HL-60 (cell line): ENCODE measurements around the gene AMN1.

Source experiments
- DNase-seq, 2 experiments: peaks; one replicate each; pipeline ENCODE4 v3.0.0-alpha.2; 2010 to 2020; ENCODE audit warnings: low read depth in 1 of 2, low spot score in 1 of 2
- H3K27ac ChIP-seq: fragments of 250-450 bp; sonication (Bioruptor Pico); replicated peaks from 2 replicates; pipeline ENCODE4 v1.5.1; 2020; ENCODE audit warnings: mild to moderate bottlenecking, moderate library complexity
- H3K27me3 ChIP-seq: fragments of 250-450 bp; sonication (Bioruptor Pico); 2 replicates; pipeline ENCODE4 v1.5.1; 2021; ENCODE audit warnings: mild to moderate bottlenecking, moderate library complexity; ENCODE audit not compliant: insufficient read depth, poor library complexity, severe bottlenecking
- H3K4me3 ChIP-seq: replicated peaks from 2 replicates; pipeline ENCODE4 v1.5.1; 2011; ENCODE audit warnings: mild to moderate bottlenecking, control low read depth, low read length; ENCODE audit not compliant: insufficient read depth
- CTCF ChIP-seq: IDR thresholded peaks from one replicate; pipeline ENCODE4 v1.5.1; 2011; ENCODE audit warnings: low read length, control low read depth, inconsistent platforms; ENCODE audit not compliant: insufficient read depth
- GABPA ChIP-seq: IDR thresholded peaks from 2 replicates; pipeline ENCODE4 v1.6.1; 2012; ENCODE audit warnings: low read depth
- POLR2AphosphoS5 ChIP-seq: IDR thresholded peaks from 2 replicates; pipeline ENCODE4 v1.6.1; 2012; ENCODE audit warnings: low read depth
- REST ChIP-seq: IDR thresholded peaks from 2 replicates; pipeline ENCODE4 v1.6.1; 2012; ENCODE audit warnings: low read depth; ENCODE audit not compliant: insufficient replicate concordance
- SPI1 ChIP-seq: IDR thresholded peaks from 2 replicates; pipeline ENCODE4 v1.6.1; 2012; ENCODE audit warnings: low read depth, mild to moderate bottlenecking, borderline replicate concordance

AMN1 gene

GRCh38 chr12:31650918-31651317 lies 77.9 kb downstream of the AMN1 start:
- Histone ChIP-seq H3K4me3 (no peak overlapping the region), H3K27me3 (no peaks in the 10 kb centered on the region), H3K27ac (no peak overlapping the region)
- TF ChIP-seq GABPA (no peak), REST (no peak), CTCF (no peak), POLR2AphosphoS5 (no peak), SPI1 (no peak)
- DNase-seq, result no peak

- DNase-seq, result peak in 1 of 2 experiments; percentile 6
- no peaks in the 10 kb centered on the region for H3K27me3 ChIP-seq
- H3K4me3 ChIP-seq, result no peak overlapping the region
- no peak overlapping the region for H3K27ac ChIP-seq
- TF ChIP-seq POLR2AphosphoS5, result no peak
Measured at GRCh38 chr12:31647086-31647491, 81.7 kb downstream of the AMN1 start.

- Histone ChIP-seq H3K27ac (no peak overlapping the region), H3K4me3 (no peak overlapping the region), H3K27me3 (no peaks in the 10 kb centered on the region)
- no peak for DNase-seq
- no peak for TF ChIP-seq CTCF
- no peak for TF ChIP-seq POLR2AphosphoS5
- TF ChIP-seq GABPA, result no peak
- TF ChIP-seq REST, result no peak
- TF ChIP-seq SPI1, result no peak
Measured at GRCh38 chr12:31645924-31646323, 82.9 kb downstream of the AMN1 start.

- Histone ChIP-seq H3K27ac (no peak overlapping the region), H3K27me3 (no peaks in the 10 kb centered on the region), H3K4me3 (no peak overlapping the region)
- no peak for DNase-seq
- TF ChIP-seq REST (no peak), POLR2AphosphoS5 (no peak), CTCF (no peak), SPI1 (no peak), GABPA (no peak)
Measured at GRCh38 chr12:31644536-31644935, 84.3 kb downstream of the AMN1 start.
